Measurements from ENCODE around the gene IFI27L1.

- TF ChIP-seq CTCF (optimal IDR thresholded peaks at IDR 0.05 in 1 of 3, IDR thresholded peaks at IDR 0.05 in 1 of 3, conservative IDR thresholded peaks at IDR 0.05 in 1 of 3; ENCODE audit: extremely low read depth in 1 of 3, insufficient read depth in 2 of 3, low read length in 3 of 3) (no peak), EZH2 (IDR thresholded peaks at IDR 0.05; ENCODE audit: low read length) (no peak)
Observed at GRCh38 chr14:94059998-94060397, 21.1 kb upstream of the IFI27L1 start.

All from keratinocyte (primary cell).